ENCODE results near the gene VSIG10.

- TF ChIP-seq ZNF274 (IDR thresholded peaks at IDR 0.05; ENCODE audit: low read length) = no peak
- no peak for TF ChIP-seq ZNF274 (tag by site-specific recombination; IDR thresholded peaks at IDR 0.05; ENCODE audit: borderline replicate concordance)
- TF ChIP-seq PRDM1 (tag by site-specific recombination; IDR thresholded peaks at IDR 0.05) = no peak
- TF ChIP-seq CTCF (tag by site-specific recombination; IDR thresholded peaks at IDR 0.05) = no peak
- TF ChIP-seq HIC1 (tag by site-specific recombination; IDR thresholded peaks at IDR 0.05) = no peak
- TF ChIP-seq ZFP3 (tag by site-specific recombination; IDR thresholded peaks at IDR 0.05; ENCODE audit: low read depth) = no peak
- no peak for TF ChIP-seq GLIS2 (tag by site-specific recombination; IDR thresholded peaks at IDR 0.05)
- TF ChIP-seq ZNF23 (tag by site-specific recombination; IDR thresholded peaks at IDR 0.05; ENCODE audit: borderline replicate concordance) = no peak
- no peak for TF ChIP-seq ZNF133 (tag by site-specific recombination; IDR thresholded peaks at IDR 0.05)
- no peak for TF ChIP-seq YY1 (tag by site-specific recombination; IDR thresholded peaks at IDR 0.05)
- no peak for TF ChIP-seq ZNF623 (tag by site-specific recombination; IDR thresholded peaks at IDR 0.05)
- no peak for TF ChIP-seq ZNF121 (tag by site-specific recombination; IDR thresholded peaks at IDR 0.05)
- TF ChIP-seq ZNF341 (tag by site-specific recombination; IDR thresholded peaks at IDR 0.05; ENCODE audit: low read depth) = no peak
Observed at GRCh38 chr12:118136559-118137003, 32.8 kb upstream of the VSIG10 start.
